ENCODE data around the gene ONECUT3.

The ONECUT3 gene

DNA sequence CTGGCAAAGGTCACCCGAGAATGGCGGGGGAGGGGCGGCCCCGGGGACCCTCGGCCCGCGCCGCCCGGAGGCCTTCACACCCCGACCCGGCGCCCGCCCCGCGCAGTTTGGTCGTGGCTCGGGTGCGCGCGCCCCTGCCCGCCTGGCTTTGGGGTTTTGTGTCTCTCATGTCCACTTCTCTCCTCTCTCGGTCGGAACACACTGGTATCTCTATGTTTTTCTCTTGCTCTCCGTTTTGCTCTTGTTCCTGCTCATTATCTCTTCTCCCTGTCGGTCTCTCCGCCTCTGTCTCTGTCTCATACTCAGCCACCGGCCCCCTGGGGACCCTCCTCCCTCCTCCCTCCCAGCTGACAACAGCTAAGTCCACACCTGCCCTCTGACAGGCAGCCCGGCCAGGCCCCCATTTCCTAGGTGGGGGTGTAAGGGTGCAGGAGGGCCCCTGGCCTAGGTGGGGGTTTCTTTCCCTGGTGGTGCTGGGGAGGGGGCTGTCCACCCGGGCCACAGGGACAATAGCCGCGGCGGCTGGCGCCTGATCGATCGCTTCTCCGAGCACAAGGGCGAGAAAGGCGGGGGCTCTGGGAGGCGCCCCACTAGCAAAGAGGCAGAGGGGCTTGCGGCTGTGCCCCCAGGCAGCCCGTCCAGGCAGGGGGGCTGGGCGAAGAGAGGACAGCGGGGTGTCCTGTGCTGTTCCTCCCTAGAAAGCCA, 2.3 kb downstream of the ONECUT3 start:
- in situ Hi-C loops (cut with MboI; ENCODE audit: low pct_unique_long_range_greater_than_20kb, low sequenced_read_pairs, unreplicated experiment), result no loop called here
- DNase-seq (ENCODE audit: low spot score), result no peak
- TF ChIP-seq, protein P1, sequence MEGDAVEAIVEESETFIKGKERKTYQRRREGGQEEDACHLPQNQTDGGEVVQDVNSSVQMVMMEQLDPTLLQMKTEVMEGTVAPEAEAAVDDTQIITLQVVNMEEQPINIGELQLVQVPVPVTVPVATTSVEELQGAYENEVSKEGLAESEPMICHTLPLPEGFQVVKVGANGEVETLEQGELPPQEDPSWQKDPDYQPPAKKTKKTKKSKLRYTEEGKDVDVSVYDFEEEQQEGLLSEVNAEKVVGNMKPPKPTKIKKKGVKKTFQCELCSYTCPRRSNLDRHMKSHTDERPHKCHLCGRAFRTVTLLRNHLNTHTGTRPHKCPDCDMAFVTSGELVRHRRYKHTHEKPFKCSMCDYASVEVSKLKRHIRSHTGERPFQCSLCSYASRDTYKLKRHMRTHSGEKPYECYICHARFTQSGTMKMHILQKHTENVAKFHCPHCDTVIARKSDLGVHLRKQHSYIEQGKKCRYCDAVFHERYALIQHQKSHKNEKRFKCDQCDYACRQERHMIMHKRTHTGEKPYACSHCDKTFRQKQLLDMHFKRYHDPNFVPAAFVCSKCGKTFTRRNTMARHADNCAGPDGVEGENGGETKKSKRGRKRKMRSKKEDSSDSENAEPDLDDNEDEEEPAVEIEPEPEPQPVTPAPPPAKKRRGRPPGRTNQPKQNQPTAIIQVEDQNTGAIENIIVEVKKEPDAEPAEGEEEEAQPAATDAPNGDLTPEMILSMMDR (IDR thresholded peaks at IDR 0.05; ENCODE audit: extremely low read depth, insufficient read depth, missing control alignments), result no peak

DNA sequence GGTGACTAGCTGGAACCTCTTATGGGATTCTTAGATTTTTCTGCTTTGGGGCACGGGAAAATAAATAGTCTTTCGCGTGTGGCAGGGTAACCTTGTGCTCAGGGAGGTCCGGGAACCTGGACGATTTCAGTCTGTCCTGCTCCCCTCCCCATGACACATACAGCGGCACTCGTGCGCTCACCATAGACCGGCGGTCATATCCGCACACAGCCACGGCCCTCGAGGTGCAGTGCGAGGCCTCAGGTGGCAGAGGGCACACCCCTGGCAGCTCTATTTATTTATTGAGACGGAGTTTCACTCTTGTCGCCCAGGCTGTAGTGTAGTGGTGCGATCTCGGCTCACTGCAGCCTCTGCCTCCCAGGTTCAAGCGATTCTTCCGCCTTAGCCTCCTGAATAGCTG, 3.0 kb downstream of the ONECUT3 start:
- TF ChIP-seq, protein P1 (IDR thresholded peaks at IDR 0.05; ENCODE audit: extremely low read depth, insufficient read depth, missing control alignments), result no peak
- DNase-seq (ENCODE audit: low spot score), result no peak
- in situ Hi-C loops (cut with MboI; ENCODE audit: low pct_unique_long_range_greater_than_20kb, low sequenced_read_pairs, unreplicated experiment), result no loop called here

DNA sequence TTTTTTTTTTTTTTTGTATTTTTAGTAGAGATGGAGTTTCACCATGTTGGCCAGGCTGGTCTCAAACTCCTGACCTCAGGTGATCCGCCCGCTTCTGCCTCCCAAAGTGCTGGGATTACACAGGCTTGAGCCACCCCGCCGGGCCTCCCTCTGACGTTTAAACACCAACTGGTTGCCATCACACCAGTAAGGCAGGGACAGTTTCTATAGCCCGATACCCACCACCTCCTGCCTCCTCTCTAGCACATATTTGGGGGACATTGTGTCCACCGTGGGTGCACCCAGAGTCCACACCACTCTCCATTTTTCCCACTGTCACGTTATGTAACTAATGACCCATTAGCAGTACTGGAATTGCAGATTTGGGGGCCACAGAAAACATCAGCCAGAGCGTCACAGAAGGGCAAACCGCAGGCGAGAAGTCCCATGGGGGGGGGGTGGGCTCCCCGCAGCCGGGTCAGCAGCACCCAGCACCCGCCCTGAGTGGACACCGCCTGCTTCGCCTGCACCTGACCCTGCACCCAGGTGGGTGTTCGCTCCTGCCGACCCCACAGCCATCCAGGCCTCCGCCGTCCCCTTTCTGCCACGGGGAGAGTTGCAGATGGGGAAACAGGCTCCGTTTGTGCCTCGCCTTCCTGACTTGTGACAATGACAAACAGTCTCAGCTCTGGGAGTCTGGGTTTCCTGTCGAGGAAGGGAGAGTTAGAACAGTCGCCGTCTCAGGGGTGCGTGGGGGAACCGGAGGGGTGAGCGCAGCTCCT, 3.6 kb downstream of the ONECUT3 start:
- TF ChIP-seq, protein P1 (IDR thresholded peaks at IDR 0.05; ENCODE audit: extremely low read depth, insufficient read depth, missing control alignments), result no peak
- in situ Hi-C loops (cut with MboI; ENCODE audit: low pct_unique_long_range_greater_than_20kb, low sequenced_read_pairs, unreplicated experiment), result no loop called here
- DNase-seq (ENCODE audit: low spot score), result peak; percentile 52

DNA sequence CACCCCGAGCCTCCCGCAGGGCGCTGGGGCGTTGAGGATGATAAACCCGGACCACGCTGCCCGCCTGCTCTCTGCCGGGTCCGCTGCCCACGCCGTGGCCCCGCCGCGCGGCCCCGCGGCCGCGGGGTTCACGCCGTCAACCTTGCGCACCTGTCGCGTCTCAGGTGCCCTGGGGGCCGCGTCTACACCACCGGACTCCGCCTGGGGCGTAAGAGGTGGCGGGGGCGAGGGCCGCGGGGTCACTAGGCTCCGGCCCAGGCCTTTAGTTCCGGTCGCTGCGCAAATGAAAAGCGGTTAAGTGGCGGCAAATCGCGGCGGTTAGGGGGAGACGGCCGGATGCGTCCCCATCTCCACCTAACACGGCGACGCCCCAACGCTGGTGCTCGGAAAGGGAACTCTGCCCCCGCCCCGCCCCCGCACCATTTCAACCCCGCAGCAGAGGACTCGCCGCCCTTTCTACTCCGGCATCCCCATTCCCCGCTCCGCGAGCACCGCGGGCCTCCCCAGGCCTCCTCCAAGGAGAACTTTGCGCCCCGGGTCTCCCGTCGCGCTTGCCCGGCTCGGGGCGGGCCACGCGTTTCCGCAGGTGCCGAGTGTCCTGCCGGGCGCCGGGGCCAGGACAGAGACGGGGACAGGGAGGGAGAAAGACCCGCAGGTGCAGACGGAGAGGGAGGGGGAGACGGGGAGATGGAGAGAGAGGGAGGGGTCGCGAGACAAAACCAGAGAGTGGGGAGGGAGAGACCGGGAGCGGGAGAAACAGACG, 4.3 kb downstream of the ONECUT3 start:
- peak; percentile 42 for DNase-seq (ENCODE audit: low spot score)
- in situ Hi-C loops (cut with MboI; ENCODE audit: low pct_unique_long_range_greater_than_20kb, low sequenced_read_pairs, unreplicated experiment), result no loop called here
- TF ChIP-seq, protein P1 (IDR thresholded peaks at IDR 0.05; ENCODE audit: extremely low read depth, insufficient read depth, missing control alignments), result no peak

DNA sequence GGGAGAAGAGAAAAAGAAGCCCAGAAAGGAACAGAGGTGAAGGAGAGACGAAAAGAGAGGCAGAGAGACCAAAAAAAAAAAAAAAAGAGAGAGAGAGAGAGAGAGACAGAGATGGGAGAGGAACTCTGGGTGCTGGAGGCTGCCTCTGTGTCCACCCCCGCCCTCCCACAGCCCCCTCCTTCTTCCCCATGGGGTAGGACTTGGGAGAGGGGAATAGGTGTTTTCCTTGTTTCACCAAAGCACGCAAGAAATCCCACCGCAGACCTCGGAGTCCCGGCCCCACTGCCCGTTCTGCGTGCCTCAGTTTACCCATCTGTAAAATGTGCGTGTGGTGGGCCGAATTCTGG, 4.9 kb downstream of the ONECUT3 start:
- in situ Hi-C loops (cut with MboI; ENCODE audit: low pct_unique_long_range_greater_than_20kb, low sequenced_read_pairs, unreplicated experiment), result no loop called here
- TF ChIP-seq, protein P1 (IDR thresholded peaks at IDR 0.05; ENCODE audit: extremely low read depth, insufficient read depth, missing control alignments), result no peak

More for the DNA sequence above, 4.9 kb downstream of the ONECUT3 start:
- DNase-seq (ENCODE audit: low spot score), result peak; percentile 39
